SK-N-SH (cell line): ENCODE results near the gene STK38. TPM values are rescaled to one million over a fixed set of nuclear protein-coding genes. Genes with fewer than 3 reads are reported as not detected.

ENCODE experiments used
- CTCF ChIA-PET: fragments of 300-600, 350-600 bp; formaldehyde crosslinking; extraction: SDS; loops from one replicate; lab custom pipeline; 2021; lab: Yijun Ruan, JAX
- POLR2A ChIA-PET: fragments of 350-600 bp; sonication (Branson Sonifier 250); formaldehyde crosslinking; extraction: SDS; loops from one replicate; lab custom pipeline; 2020; ENCODE audit warnings: antibody characterized with exemption, inconsistent platforms; lab: Yijun Ruan, JAX
- DNase-seq: peaks from one replicate; pipeline ENCODE4 v3.0.0; 2012
- H2AFZ ChIP-seq: fragments of 200-600 bp; sonication (generic); 2 replicates; pipeline ENCODE4 v1.8.1; 2016; ENCODE audit warnings: antibody characterized with exemption, mild to moderate bottlenecking, low read depth
- H3F3A ChIP-seq: fragments of 200-600 bp; sonication (generic); replicated peaks from 2 replicates; pipeline ENCODE3; 2016; ENCODE audit warnings: antibody characterized with exemption, mild to moderate bottlenecking; ENCODE audit not compliant: insufficient read depth
- H3K27ac ChIP-seq, 2 experiments: fragments of 200-500 bp in 1 of 2; fragments of 200-600 bp in 1 of 2; sonication (Bioruptor generic) in 1 of 2; sonication (generic), shearing (Covaris generic) in 1 of 2; 2 replicates each; pipeline versions ENCODE4 v1.5.1 to v1.6.1; 2014 to 2016; ENCODE audit warnings: low read depth in 2 of 2, inconsistent platforms in 1 of 2, low read length in 1 of 2, mild to moderate bottlenecking in 1 of 2, mixed read lengths in 1 of 2
- H3K27me3 ChIP-seq: fragments of 200-600 bp; sonication (generic), shearing (Covaris generic); 2 replicates; pipeline ENCODE4 v1.6.1; 2016; ENCODE audit warnings: mixed run types; ENCODE audit not compliant: insufficient read depth
- H3K36me3 ChIP-seq, 2 experiments: fragments of 200-500 bp in 1 of 2; fragments of 200-600 bp in 1 of 2; sonication (Bioruptor generic) in 1 of 2; sonication (generic) in 1 of 2; replicated peaks in 1 of 2; 2 replicates each; pipeline versions ENCODE3 to v1.5.1; 2014 to 2016; ENCODE audit warnings: low read length in 1 of 2, mild to moderate bottlenecking in 1 of 2; ENCODE audit not compliant: insufficient read depth in 2 of 2, control insufficient read depth in 1 of 2
- H3K4me1 ChIP-seq, 2 experiments: fragments of 200-500 bp in 1 of 2; fragments of 200-600 bp in 1 of 2; sonication (Bioruptor generic) in 1 of 2; sonication (generic), shearing (Covaris generic) in 1 of 2; 2 replicates each; pipeline versions ENCODE4 v1.5.1 to v1.6.1; 2014 to 2016; ENCODE audit warnings: low read depth in 1 of 2, low read length in 1 of 2, mixed run types in 1 of 2; ENCODE audit not compliant: insufficient read depth in 2 of 2, control insufficient read depth in 1 of 2
- H3K4me2 ChIP-seq: fragments of 200-600 bp; sonication (generic), shearing (Covaris generic); 2 replicates; pipeline ENCODE4 v1.6.1; 2017; ENCODE audit warnings: mixed run types
- H3K4me3 ChIP-seq, 2 experiments: fragments of 200-500 bp in 1 of 2; fragments of 200-600 bp in 1 of 2; sonication (Bioruptor generic) in 1 of 2; sonication (generic), shearing (Covaris generic) in 1 of 2; 2 replicates each; pipeline versions ENCODE4 v1.5.1 to v1.8.1; 2014 to 2016; ENCODE audit warnings: low read depth in 2 of 2, inconsistent platforms in 1 of 2, low read length in 1 of 2, mild to moderate bottlenecking in 1 of 2, mixed read lengths in 1 of 2, moderate library complexity in 1 of 2
- H3K79me2 ChIP-seq: fragments of 200-600 bp; sonication (generic); 2 replicates; pipeline ENCODE4 v1.8.1; 2017; ENCODE audit warnings: mild to moderate bottlenecking; ENCODE audit not compliant: insufficient read depth
- H3K9ac ChIP-seq: fragments of 200-600 bp; sonication (generic); 2 replicates; pipeline ENCODE4 v1.6.1; 2017; ENCODE audit warnings: mixed run types
- H3K9me2 ChIP-seq: fragments of 200-600 bp; sonication (generic); 2 replicates; pipeline ENCODE4 v1.6.1; 2017; ENCODE audit warnings: mixed run types
- H3K9me3 ChIP-seq: fragments of 200-600 bp; sonication (generic); 2 replicates; pipeline ENCODE4 v1.6.1; 2017; ENCODE audit warnings: mixed run types, mild to moderate bottlenecking, moderate library complexity
- H4K20me1 ChIP-seq: fragments of 200-600 bp; sonication (generic); 2 replicates; pipeline ENCODE4 v1.6.1; 2017; ENCODE audit warnings: mild to moderate bottlenecking, mixed run types; ENCODE audit not compliant: insufficient read depth
- CHD2 ChIP-seq: fragments of 150-350 bp; IDR thresholded peaks from 2 replicates; pipeline ENCODE4 v1.6.1; 2018; ENCODE audit warnings: low read length; ENCODE audit not compliant: partially characterized antibody
- ELF1 ChIP-seq: IDR thresholded peaks from 2 replicates; pipeline ENCODE4 v1.4.0; 2012
- EZH2phosphoT487 ChIP-seq: fragments of 200-600 bp; sonication (generic); IDR thresholded peaks from 2 replicates; pipeline ENCODE4 v1.6.1; 2017; ENCODE audit warnings: low read depth, mixed run types, mild to moderate bottlenecking, antibody characterized with exemption, moderate library complexity, borderline replicate concordance
- MEF2A ChIP-seq: IDR thresholded peaks from 2 replicates; pipeline ENCODE4 v1.4.0; 2012; ENCODE audit warnings: low read depth, borderline replicate concordance
- NFIC ChIP-seq: IDR thresholded peaks from 2 replicates; pipeline ENCODE4 v1.4.0; 2012; ENCODE audit warnings: borderline replicate concordance
- RAD21 ChIP-seq: IDR thresholded peaks from 2 replicates; pipeline ENCODE4 v1.6.1; 2012; ENCODE audit warnings: mild to moderate bottlenecking, low read length
- RFX5 ChIP-seq: IDR thresholded peaks from 2 replicates; pipeline ENCODE4 v1.6.1; 2012; ENCODE audit warnings: mild to moderate bottlenecking, improper control_type of control experiment, low read length
- SIN3A ChIP-seq: IDR thresholded peaks from 2 replicates; pipeline ENCODE4 v1.6.1; 2012; ENCODE audit warnings: low read depth, mild to moderate bottlenecking, low read length, moderate library complexity, borderline replicate concordance
- TCF12 ChIP-seq: IDR thresholded peaks from 2 replicates; pipeline ENCODE4 v1.4.0; 2012
- USF1 ChIP-seq: IDR thresholded peaks from 2 replicates; pipeline ENCODE4 v1.4.0; 2012; ENCODE audit warnings: low read depth, borderline replicate concordance
- WGBS: methylation state at CpG from one replicate; pipeline ENCODE4 v1.1.6; 2017; ENCODE audit warnings: low lambda C conversion rate; 5-methylcytosine and 5-hydroxymethylcytosine counted together
- polyA plus RNA-seq, 3 experiments: library from polyadenylated mRNA; depleted of rRNA; stranded (reverse); fragments of >200 nt; gene quantifications; 2 replicates each; pipeline ENCODE4 v1.2.3, GENCODE V29; 2012
- TF ChIP-seq, protein P1 (sequence below): IDR thresholded peaks from 2 replicates; pipeline ENCODE4 v1.4.0; 2012; ENCODE audit warnings: low read depth, borderline replicate concordance
- TF ChIP-seq, protein P2 (sequence below): IDR thresholded peaks from 2 replicates; pipeline ENCODE4 v1.6.1; 2012; ENCODE audit warnings: mild to moderate bottlenecking, low read depth, low read length, moderate library complexity
- TF ChIP-seq, protein P3 (sequence below): fragments of 200-600 bp; sonication (generic); IDR thresholded peaks from 2 replicates; pipeline ENCODE4 v1.6.1; 2017; ENCODE audit warnings: antibody characterized with exemption, mild to moderate bottlenecking, moderate library complexity
- TF ChIP-seq, protein P4 (sequence below): fragments of 150-350 bp; IDR thresholded peaks from 2 replicates; pipeline ENCODE4 v1.6.1; 2017; ENCODE audit warnings: antibody characterized with exemption, low read length, low read depth, borderline replicate concordance

STK38 gene
- polyA plus RNA-seq, 1 of the 3 experiments (the other 2 are of a cell fraction), result 10.2 TPM

DNA sequence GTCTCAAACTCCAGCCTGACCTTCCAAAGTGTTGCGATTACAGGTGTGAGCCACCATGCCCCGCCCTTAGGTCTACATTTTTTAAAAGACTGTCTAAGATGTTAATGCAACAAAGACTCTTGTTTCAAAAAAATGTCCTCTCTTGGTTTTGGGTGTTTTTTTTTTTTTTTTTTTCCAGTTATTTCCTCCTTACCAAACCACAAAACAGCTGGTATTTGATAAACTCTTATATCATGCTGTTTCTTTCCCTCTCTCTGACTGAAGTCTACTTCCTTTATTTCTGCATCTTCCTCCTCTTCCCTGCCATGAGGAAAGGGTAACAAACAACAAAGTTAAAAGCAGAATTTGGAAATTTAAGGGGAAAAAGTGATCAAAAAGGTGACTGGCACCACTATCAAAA, 21.2 kb downstream of the STK38 start:
- H3K4me2 ChIP-seq, result no peak overlapping the region
- H3K36me3 ChIP-seq, result peaks cover 20 to 33% of the 10 kb centered on the region in 2 experiments
- no peak overlapping the region for H3K4me3 ChIP-seq
- H3K9me3 ChIP-seq, result no peaks in the 10 kb centered on the region
- H3K79me2 ChIP-seq, result peaks cover 15% of the 10 kb centered on the region; the same call in 1 of the 2 replicates
- no peaks in the 10 kb centered on the region for H3K9me2 ChIP-seq
- H2AFZ ChIP-seq, result no peak overlapping the region
- H3K27ac ChIP-seq, result no peak overlapping the region
- no peak for DNase-seq
- TF ChIP-seq, protein P1, sequence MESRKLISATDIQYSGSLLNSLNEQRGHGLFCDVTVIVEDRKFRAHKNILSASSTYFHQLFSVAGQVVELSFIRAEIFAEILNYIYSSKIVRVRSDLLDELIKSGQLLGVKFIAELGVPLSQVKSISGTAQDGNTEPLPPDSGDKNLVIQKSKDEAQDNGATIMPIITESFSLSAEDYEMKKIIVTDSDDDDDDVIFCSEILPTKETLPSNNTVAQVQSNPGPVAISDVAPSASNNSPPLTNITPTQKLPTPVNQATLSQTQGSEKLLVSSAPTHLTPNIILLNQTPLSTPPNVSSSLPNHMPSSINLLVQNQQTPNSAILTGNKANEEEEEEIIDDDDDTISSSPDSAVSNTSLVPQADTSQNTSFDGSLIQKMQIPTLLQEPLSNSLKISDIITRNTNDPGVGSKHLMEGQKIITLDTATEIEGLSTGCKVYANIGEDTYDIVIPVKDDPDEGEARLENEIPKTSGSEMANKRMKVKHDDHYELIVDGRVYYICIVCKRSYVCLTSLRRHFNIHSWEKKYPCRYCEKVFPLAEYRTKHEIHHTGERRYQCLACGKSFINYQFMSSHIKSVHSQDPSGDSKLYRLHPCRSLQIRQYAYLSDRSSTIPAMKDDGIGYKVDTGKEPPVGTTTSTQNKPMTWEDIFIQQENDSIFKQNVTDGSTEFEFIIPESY, result no peak
- TF ChIP-seq, protein P2, sequence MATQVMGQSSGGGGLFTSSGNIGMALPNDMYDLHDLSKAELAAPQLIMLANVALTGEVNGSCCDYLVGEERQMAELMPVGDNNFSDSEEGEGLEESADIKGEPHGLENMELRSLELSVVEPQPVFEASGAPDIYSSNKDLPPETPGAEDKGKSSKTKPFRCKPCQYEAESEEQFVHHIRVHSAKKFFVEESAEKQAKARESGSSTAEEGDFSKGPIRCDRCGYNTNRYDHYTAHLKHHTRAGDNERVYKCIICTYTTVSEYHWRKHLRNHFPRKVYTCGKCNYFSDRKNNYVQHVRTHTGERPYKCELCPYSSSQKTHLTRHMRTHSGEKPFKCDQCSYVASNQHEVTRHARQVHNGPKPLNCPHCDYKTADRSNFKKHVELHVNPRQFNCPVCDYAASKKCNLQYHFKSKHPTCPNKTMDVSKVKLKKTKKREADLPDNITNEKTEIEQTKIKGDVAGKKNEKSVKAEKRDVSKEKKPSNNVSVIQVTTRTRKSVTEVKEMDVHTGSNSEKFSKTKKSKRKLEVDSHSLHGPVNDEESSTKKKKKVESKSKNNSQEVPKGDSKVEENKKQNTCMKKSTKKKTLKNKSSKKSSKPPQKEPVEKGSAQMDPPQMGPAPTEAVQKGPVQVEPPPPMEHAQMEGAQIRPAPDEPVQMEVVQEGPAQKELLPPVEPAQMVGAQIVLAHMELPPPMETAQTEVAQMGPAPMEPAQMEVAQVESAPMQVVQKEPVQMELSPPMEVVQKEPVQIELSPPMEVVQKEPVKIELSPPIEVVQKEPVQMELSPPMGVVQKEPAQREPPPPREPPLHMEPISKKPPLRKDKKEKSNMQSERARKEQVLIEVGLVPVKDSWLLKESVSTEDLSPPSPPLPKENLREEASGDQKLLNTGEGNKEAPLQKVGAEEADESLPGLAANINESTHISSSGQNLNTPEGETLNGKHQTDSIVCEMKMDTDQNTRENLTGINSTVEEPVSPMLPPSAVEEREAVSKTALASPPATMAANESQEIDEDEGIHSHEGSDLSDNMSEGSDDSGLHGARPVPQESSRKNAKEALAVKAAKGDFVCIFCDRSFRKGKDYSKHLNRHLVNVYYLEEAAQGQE, result no peak
- no peak for TF ChIP-seq ELF1
- H4K20me1 ChIP-seq, result no peaks in the 10 kb centered on the region; the same call in 1 of the 2 replicates
- no peak overlapping the region for H3K9ac ChIP-seq
- ChIA-PET POLR2A (no interaction called here), CTCF (interaction anchor here (1.5 kb wide), 1 partner anchor 19 kb away, joined by 3 read pairs; no protein-coding TSS in a partner anchor)
- WGBS, result 99% methylated on average over 2 of the region's 2 CpGs
- no peaks in the 10 kb centered on the region for H3K4me1 ChIP-seq
- H3F3A ChIP-seq, result no peaks in the 10 kb centered on the region
- H3K27me3 ChIP-seq, result no peaks in the 10 kb centered on the region

- WGBS, result 93% methylated on average over 2 of the region's 2 CpGs
- Histone ChIP-seq H3K4me2 (no peak overlapping the region), H3K9ac (no peak overlapping the region), H4K20me1 (no peaks in the 10 kb centered on the region; the same call in 1 of the 2 replicates), H2AFZ (no peak overlapping the region), H3K27ac (no peak overlapping the region), H3K79me2 (peaks cover 15% of the 10 kb centered on the region; the same call in 1 of the 2 replicates), H3K9me2 (no peaks in the 10 kb centered on the region), H3K4me1 (no peaks in the 10 kb centered on the region), H3K9me3 (no peaks in the 10 kb centered on the region), H3F3A (no peaks in the 10 kb centered on the region), H3K36me3 (peaks cover 26 to 40% of the 10 kb centered on the region in 2 experiments), H3K27me3 (no peaks in the 10 kb centered on the region), H3K4me3 (no peak overlapping the region)
- ChIA-PET CTCF (interaction anchor here (0.7 kb wide), 1 partner anchor 56 kb away, joined by 3 read pairs; no protein-coding TSS in a partner anchor), POLR2A (no interaction called here)
- TF ChIP-seq USF1 (no peak), RAD21 (no peak), TCF12 (no peak), NFIC (no peak), MEF2A (no peak), RFX5 (no peak), SIN3A (no peak), EZH2phosphoT487 (no peak), CHD2 (no peak)
- TF ChIP-seq, protein P1, result no peak
- TF ChIP-seq, protein P3, sequence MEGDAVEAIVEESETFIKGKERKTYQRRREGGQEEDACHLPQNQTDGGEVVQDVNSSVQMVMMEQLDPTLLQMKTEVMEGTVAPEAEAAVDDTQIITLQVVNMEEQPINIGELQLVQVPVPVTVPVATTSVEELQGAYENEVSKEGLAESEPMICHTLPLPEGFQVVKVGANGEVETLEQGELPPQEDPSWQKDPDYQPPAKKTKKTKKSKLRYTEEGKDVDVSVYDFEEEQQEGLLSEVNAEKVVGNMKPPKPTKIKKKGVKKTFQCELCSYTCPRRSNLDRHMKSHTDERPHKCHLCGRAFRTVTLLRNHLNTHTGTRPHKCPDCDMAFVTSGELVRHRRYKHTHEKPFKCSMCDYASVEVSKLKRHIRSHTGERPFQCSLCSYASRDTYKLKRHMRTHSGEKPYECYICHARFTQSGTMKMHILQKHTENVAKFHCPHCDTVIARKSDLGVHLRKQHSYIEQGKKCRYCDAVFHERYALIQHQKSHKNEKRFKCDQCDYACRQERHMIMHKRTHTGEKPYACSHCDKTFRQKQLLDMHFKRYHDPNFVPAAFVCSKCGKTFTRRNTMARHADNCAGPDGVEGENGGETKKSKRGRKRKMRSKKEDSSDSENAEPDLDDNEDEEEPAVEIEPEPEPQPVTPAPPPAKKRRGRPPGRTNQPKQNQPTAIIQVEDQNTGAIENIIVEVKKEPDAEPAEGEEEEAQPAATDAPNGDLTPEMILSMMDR, result no peak
- TF ChIP-seq, protein P4, sequence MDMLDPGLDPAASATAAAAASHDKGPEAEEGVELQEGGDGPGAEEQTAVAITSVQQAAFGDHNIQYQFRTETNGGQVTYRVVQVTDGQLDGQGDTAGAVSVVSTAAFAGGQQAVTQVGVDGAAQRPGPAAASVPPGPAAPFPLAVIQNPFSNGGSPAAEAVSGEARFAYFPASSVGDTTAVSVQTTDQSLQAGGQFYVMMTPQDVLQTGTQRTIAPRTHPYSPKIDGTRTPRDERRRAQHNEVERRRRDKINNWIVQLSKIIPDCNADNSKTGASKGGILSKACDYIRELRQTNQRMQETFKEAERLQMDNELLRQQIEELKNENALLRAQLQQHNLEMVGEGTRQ, result no peak
- DNase-seq, result no peak
Observed at GRCh38 chr6:36525346-36525745, 21.9 kb downstream of the STK38 start.
